ENCODE results near the gene ABR.

Gene ABR

GRCh38 chr17:1021147-1021546 lies 158.6 kb downstream of the ABR start:
- ATAC-seq (ENCODE audit: low read depth) = no peak
- Histone ChIP-seq H3K36me3 (ENCODE audit: low read depth) (no peaks in the 10 kb centered on the region), H3K4me3 (ENCODE audit: severe bottlenecking) (no peak overlapping the region), H3K4me1 (ENCODE audit: insufficient read depth, poor library complexity, severe bottlenecking) (no peaks in the 10 kb centered on the region), H3K9me3 (ENCODE audit: severe bottlenecking) (no peaks in the 10 kb centered on the region), H3K27me3 (ENCODE audit: insufficient read depth, poor library complexity, severe bottlenecking) (no peaks in the 10 kb centered on the region), H3K27ac (ENCODE audit: poor library complexity, severe bottlenecking) (no peak overlapping the region)
- TF ChIP-seq, protein P1, sequence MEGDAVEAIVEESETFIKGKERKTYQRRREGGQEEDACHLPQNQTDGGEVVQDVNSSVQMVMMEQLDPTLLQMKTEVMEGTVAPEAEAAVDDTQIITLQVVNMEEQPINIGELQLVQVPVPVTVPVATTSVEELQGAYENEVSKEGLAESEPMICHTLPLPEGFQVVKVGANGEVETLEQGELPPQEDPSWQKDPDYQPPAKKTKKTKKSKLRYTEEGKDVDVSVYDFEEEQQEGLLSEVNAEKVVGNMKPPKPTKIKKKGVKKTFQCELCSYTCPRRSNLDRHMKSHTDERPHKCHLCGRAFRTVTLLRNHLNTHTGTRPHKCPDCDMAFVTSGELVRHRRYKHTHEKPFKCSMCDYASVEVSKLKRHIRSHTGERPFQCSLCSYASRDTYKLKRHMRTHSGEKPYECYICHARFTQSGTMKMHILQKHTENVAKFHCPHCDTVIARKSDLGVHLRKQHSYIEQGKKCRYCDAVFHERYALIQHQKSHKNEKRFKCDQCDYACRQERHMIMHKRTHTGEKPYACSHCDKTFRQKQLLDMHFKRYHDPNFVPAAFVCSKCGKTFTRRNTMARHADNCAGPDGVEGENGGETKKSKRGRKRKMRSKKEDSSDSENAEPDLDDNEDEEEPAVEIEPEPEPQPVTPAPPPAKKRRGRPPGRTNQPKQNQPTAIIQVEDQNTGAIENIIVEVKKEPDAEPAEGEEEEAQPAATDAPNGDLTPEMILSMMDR (IDR thresholded peaks at IDR 0.05; ENCODE audit: poor library complexity, severe bottlenecking) = no peak
- DNase-seq (ENCODE audit: low spot score) = no peak

- Histone ChIP-seq H3K27me3 (ENCODE audit: insufficient read depth, poor library complexity, severe bottlenecking) (no peaks in the 10 kb centered on the region), H3K36me3 (ENCODE audit: low read depth) (no peaks in the 10 kb centered on the region), H3K4me3 (ENCODE audit: severe bottlenecking) (no peak overlapping the region), H3K9me3 (ENCODE audit: severe bottlenecking) (no peaks in the 10 kb centered on the region), H3K4me1 (ENCODE audit: insufficient read depth, poor library complexity, severe bottlenecking) (no peaks in the 10 kb centered on the region), H3K27ac (ENCODE audit: poor library complexity, severe bottlenecking) (no peak overlapping the region)
- TF ChIP-seq, protein P1 (IDR thresholded peaks at IDR 0.05; ENCODE audit: poor library complexity, severe bottlenecking) = no peak
- DNase-seq (ENCODE audit: low spot score) = no peak
- no peak for ATAC-seq (ENCODE audit: low read depth)
These were observed 160.3 kb downstream of the ABR start for GRCh38 chr17:1019451-1019850.

- Histone ChIP-seq H3K36me3 (ENCODE audit: low read depth) (no peaks in the 10 kb centered on the region), H3K27me3 (ENCODE audit: insufficient read depth, poor library complexity, severe bottlenecking) (no peaks in the 10 kb centered on the region), H3K9me3 (ENCODE audit: severe bottlenecking) (no peaks in the 10 kb centered on the region), H3K27ac (ENCODE audit: poor library complexity, severe bottlenecking) (no peak overlapping the region), H3K4me3 (ENCODE audit: severe bottlenecking) (no peak overlapping the region), H3K4me1 (ENCODE audit: insufficient read depth, poor library complexity, severe bottlenecking) (no peaks in the 10 kb centered on the region)
- ATAC-seq (ENCODE audit: low read depth) (no peak), DNase-seq (ENCODE audit: low spot score) (no peak)
- TF ChIP-seq, protein P1 (IDR thresholded peaks at IDR 0.05; ENCODE audit: poor library complexity, severe bottlenecking) = no peak
These were observed 161.2 kb downstream of the ABR start for GRCh38 chr17:1018547-1018946.

- DNase-seq (ENCODE audit: low spot score) (no peak), ATAC-seq (ENCODE audit: low read depth) (no peak)
- Histone ChIP-seq H3K36me3 (ENCODE audit: low read depth) (peaks cover 8% of the 10 kb centered on the region; the same call in 1 of the 2 replicates), H3K27ac (ENCODE audit: poor library complexity, severe bottlenecking) (no peak overlapping the region), H3K9me3 (ENCODE audit: severe bottlenecking) (no peaks in the 10 kb centered on the region), H3K4me3 (ENCODE audit: severe bottlenecking) (no peak overlapping the region), H3K27me3 (ENCODE audit: insufficient read depth, poor library complexity, severe bottlenecking) (no peaks in the 10 kb centered on the region), H3K4me1 (ENCODE audit: insufficient read depth, poor library complexity, severe bottlenecking) (no peaks in the 10 kb centered on the region)
- TF ChIP-seq, protein P1 (IDR thresholded peaks at IDR 0.05; ENCODE audit: poor library complexity, severe bottlenecking) = no peak
These were observed 166.1 kb downstream of the ABR start for GRCh38 chr17:1013729-1014090.

GRCh38 chr17:1012823-1013728 lies 166.7 kb downstream of the ABR start:
- H3K27ac ChIP-seq (ENCODE audit: poor library complexity, severe bottlenecking) = no peak overlapping the region
- ATAC-seq (ENCODE audit: low read depth) = no peak

More at GRCh38 chr17:1012823-1013728, 166.7 kb downstream of the ABR start:
- Histone ChIP-seq H3K4me1 (ENCODE audit: insufficient read depth, poor library complexity, severe bottlenecking) (no peaks in the 10 kb centered on the region), H3K36me3 (ENCODE audit: low read depth) (peaks cover 8% of the 10 kb centered on the region; the same call in 1 of the 2 replicates), H3K27me3 (ENCODE audit: insufficient read depth, poor library complexity, severe bottlenecking) (no peaks in the 10 kb centered on the region), H3K9me3 (ENCODE audit: severe bottlenecking) (no peaks in the 10 kb centered on the region), H3K4me3 (ENCODE audit: severe bottlenecking) (no peak overlapping the region)
- DNase-seq (ENCODE audit: low spot score) = peak; percentile 27
- TF ChIP-seq, protein P1 (IDR thresholded peaks at IDR 0.05; ENCODE audit: poor library complexity, severe bottlenecking) = no peak
